GM12878 (cell line): Measurements from ENCODE around the gene ARHGAP40. TPM values are rescaled to one million over a fixed set of nuclear protein-coding genes. Genes with fewer than 3 reads are reported as not detected.

Experiments
- STAT1 ChIP-seq: fragments of 450-650 bp; conservative IDR thresholded peaks from 2 replicates; pipeline ENCODE4 v1.6.1; 2014; ENCODE audit warnings: antibody characterized with exemption, mild to moderate bottlenecking
- STAT3 ChIP-seq: IDR thresholded peaks from 2 replicates; pipeline ENCODE4 v1.6.1; 2011; ENCODE audit warnings: low read depth, low read length, improper control_type of control experiment
- TAF1 ChIP-seq: IDR thresholded peaks from 2 replicates; pipeline ENCODE4 v1.6.1; 2011; ENCODE audit warnings: mild to moderate bottlenecking, low read depth, low read length, borderline replicate concordance
- polyA plus RNA-seq, 11 experiments: library from polyadenylated mRNA; depleted of rRNA in 4 of 11; unstranded in 6 of 11; stranded (reverse) in 5 of 11; fragments of >200 nt; fragmentation: Nextera tagmentation in 4 of 11; fragmentation: Illumina TruSeq in 1 of 11; extraction: Ambion mirVana in 4 of 11; extraction: Trizol in 1 of 11; gene quantifications; 1 replicate in 1 of 11; 2 replicates in 10 of 11; pipeline versions ENCODE4 v1.2.1 to v1.2.3, GENCODE V29; 2011 to 2016; ENCODE audit warnings: inconsistent platforms in 2 of 11, missing spikeins in 2 of 11, low read depth in 1 of 11
- total RNA-seq, 4 experiments: library from RNA; depleted of rRNA in 3 of 4; stranded (reverse); fragments of >200 nt in 3 of 4; fragmentation: Illumina TruSeq in 1 of 4; extraction: Trizol in 1 of 4; gene quantifications; 2 replicates each; pipeline versions ENCODE4 v1.2.1 to v1.2.3, GENCODE V29; 2013 to 2021
- TF ChIP-seq, protein P1 (sequence below): fragments of 450-650 bp; formaldehyde crosslinking; IDR thresholded peaks from 2 replicates; pipeline ENCODE4 v1.4.0; 2020; ENCODE audit warnings: mild to moderate bottlenecking, moderate library complexity
- TF ChIP-seq, protein P2 (sequence below): fragments of 450-650 bp; IDR thresholded peaks from 2 replicates; pipeline ENCODE4 v1.6.1; 2017; ENCODE audit warnings: mild to moderate bottlenecking, moderate library complexity

The ARHGAP40 gene
- total and polyA plus RNA-seq, 10 of the 15 experiments (the other 5 are each of a cell fraction or from before 2014, with no cell fraction given) = 0.06 to 0.07 TPM; not detected in 8

DNA sequence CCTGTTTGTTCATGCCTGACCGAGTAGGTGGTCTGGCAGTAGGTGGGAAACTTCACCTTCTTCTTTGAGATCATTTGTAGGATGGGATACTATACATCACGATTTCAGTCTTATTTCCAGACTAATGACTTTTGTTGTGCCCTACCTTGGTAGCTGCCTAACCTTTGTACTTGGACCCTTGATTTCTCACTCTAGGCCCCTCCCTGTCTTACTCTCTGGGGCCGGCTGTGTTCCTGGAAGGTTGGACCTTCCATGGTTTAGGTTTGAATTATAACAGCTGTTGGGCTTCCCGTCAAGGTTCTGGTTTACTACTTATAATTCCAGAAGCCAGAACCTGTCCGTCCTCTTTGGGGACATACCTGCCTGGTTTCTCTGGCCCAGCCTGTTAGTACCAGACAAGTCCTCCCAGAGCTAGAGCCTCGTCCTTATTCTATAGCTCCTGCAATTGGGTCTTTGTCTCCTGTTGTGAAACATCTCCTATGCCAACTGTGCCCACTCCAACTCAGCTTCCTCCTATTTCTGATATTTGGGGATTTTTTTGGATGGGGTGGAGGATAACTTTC lies 35.5 kb upstream of the ARHGAP40 start (continued):
- TF ChIP-seq, protein P1, sequence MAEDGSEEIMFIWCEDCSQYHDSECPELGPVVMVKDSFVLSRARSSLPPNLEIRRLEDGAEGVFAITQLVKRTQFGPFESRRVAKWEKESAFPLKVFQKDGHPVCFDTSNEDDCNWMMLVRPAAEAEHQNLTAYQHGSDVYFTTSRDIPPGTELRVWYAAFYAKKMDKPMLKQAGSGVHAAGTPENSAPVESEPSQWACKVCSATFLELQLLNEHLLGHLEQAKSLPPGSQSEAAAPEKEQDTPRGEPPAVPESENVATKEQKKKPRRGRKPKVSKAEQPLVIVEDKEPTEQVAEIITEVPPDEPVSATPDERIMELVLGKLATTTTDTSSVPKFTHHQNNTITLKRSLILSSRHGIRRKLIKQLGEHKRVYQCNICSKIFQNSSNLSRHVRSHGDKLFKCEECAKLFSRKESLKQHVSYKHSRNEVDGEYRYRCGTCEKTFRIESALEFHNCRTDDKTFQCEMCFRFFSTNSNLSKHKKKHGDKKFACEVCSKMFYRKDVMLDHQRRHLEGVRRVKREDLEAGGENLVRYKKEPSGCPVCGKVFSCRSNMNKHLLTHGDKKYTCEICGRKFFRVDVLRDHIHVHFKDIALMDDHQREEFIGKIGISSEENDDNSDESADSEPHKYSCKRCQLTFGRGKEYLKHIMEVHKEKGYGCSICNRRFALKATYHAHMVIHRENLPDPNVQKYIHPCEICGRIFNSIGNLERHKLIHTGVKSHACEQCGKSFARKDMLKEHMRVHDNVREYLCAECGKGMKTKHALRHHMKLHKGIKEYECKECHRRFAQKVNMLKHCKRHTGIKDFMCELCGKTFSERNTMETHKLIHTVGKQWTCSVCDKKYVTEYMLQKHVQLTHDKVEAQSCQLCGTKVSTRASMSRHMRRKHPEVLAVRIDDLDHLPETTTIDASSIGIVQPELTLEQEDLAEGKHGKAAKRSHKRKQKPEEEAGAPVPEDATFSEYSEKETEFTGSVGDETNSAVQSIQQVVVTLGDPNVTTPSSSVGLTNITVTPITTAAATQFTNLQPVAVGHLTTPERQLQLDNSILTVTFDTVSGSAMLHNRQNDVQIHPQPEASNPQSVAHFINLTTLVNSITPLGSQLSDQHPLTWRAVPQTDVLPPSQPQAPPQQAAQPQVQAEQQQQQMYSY (CRISPR knock-in tag) = no peak
- TF ChIP-seq STAT3 (no peak), TAF1 (no peak), STAT1 (no peak)
- TF ChIP-seq, protein P2, sequence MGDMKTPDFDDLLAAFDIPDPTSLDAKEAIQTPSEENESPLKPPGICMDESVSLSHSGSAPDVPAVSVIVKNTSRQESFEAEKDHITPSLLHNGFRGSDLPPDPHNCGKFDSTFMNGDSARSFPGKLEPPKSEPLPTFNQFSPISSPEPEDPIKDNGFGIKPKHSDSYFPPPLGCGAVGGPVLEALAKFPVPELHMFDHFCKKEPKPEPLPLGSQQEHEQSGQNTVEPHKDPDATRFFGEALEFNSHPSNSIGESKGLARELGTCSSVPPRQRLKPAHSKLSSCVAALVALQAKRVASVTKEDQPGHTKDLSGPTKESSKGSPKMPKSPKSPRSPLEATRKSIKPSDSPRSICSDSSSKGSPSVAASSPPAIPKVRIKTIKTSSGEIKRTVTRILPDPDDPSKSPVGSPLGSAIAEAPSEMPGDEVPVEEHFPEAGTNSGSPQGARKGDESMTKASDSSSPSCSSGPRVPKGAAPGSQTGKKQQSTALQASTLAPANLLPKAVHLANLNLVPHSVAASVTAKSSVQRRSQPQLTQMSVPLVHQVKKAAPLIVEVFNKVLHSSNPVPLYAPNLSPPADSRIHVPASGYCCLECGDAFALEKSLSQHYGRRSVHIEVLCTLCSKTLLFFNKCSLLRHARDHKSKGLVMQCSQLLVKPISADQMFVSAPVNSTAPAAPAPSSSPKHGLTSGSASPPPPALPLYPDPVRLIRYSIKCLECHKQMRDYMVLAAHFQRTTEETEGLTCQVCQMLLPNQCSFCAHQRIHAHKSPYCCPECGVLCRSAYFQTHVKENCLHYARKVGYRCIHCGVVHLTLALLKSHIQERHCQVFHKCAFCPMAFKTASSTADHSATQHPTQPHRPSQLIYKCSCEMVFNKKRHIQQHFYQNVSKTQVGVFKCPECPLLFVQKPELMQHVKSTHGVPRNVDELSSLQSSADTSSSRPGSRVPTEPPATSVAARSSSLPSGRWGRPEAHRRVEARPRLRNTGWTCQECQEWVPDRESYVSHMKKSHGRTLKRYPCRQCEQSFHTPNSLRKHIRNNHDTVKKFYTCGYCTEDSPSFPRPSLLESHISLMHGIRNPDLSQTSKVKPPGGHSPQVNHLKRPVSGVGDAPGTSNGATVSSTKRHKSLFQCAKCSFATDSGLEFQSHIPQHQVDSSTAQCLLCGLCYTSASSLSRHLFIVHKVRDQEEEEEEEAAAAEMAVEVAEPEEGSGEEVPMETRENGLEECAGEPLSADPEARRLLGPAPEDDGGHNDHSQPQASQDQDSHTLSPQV = no peak
